G401.6 (cell line): ENCODE results near the gene SLC9B2.
"Not testable (repeated sequence)": the region's sequence is repeated elsewhere in the genome, so short reads cannot be mapped to it uniquely, and the experiment has no call there.

Source experiments
- FAIRE-seq: peaks from 2 replicates; lab custom pipeline; 2012; peaks lifted over from hg19 to GRCh38; lab: Jason Lieb, UNC

SLC9B2 gene

GRCh38 chr4:103019308-103020124 is 57.0 kb downstream of the SLC9B2 start, which contains the start of gene SLC9B1:
SLC9B1 (minus strand) TSS chr4:103019705; CDS start chr4:102991711, 27,994 bp downstream.
- FAIRE-seq = no peak

- no peak for FAIRE-seq
These were observed 57.9 kb downstream of the SLC9B2 start for GRCh38 chr4:103018391-103019307.

- no peak for FAIRE-seq
These were observed 64.0 kb downstream of the SLC9B2 start for GRCh38 chr4:103012551-103012950.

GRCh38 chr4:103012060-103012459 is 64.5 kb downstream of the SLC9B2 start:
- FAIRE-seq = no peak

GRCh38 chr4:103011378-103012025 is 65.1 kb downstream of the SLC9B2 start:
- FAIRE-seq = no peak

GRCh38 chr4:103010804-103011203 is 65.8 kb downstream of the SLC9B2 start:
- no peak for FAIRE-seq

- FAIRE-seq = peak; percentile 98
These were observed 67.5 kb downstream of the SLC9B2 start for GRCh38 chr4:103008875-103009729.

- no peak for FAIRE-seq
These were observed 74.0 kb downstream of the SLC9B2 start for GRCh38 chr4:103002551-103002950.

- FAIRE-seq = no peak
These were observed 81.8 kb downstream of the SLC9B2 start for GRCh38 chr4:102994803-102995202.

- FAIRE-seq = not testable (repeated sequence)
These were observed 82.6 kb downstream of the SLC9B2 start for GRCh38 chr4:102993985-102994384.

- FAIRE-seq = no peak
These were observed 88.0 kb downstream of the SLC9B2 start for GRCh38 chr4:102988429-102989020.

GRCh38 chr4:102981005-102981404 is 95.6 kb downstream of the SLC9B2 start:
- FAIRE-seq = no peak
